ENCODE results near the gene TUBGCP6.
"Not testable (repeated sequence)": the region's sequence is repeated elsewhere in the genome, so short reads cannot be mapped to it uniquely, and the experiment has no call there.

The TUBGCP6 gene

DNA sequence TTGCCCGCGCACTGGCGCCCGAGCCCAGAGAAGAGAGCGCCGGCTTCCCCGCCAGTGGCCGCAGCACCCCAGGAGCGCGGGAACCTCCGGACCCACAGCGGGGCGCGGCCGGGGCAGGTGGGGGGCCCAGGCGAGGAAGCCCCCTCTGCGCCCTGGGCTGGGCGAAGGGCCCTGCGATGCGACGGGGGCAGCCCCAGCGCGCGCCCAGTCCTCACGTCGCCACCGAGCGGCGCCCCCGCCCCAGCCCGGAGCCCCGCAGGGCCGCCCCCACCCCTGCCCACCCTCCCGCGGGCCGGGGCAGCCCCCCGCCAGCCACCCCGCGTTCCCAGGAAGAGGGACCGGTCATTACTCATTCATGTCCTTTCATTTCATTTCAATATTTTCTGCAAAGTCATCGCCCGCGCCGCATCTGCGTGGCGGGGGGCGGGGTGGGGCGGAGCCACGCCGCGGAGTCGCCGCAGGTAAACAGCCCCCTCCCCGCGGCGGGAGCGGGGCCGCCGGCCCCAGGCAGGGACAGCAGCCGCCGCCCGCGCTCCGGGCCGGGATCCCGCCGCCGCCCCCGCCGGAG is 75.0 kb downstream of the TUBGCP6 start:
- DNase-seq (ENCODE audit: low read depth), result peak; percentile 32

DNA sequence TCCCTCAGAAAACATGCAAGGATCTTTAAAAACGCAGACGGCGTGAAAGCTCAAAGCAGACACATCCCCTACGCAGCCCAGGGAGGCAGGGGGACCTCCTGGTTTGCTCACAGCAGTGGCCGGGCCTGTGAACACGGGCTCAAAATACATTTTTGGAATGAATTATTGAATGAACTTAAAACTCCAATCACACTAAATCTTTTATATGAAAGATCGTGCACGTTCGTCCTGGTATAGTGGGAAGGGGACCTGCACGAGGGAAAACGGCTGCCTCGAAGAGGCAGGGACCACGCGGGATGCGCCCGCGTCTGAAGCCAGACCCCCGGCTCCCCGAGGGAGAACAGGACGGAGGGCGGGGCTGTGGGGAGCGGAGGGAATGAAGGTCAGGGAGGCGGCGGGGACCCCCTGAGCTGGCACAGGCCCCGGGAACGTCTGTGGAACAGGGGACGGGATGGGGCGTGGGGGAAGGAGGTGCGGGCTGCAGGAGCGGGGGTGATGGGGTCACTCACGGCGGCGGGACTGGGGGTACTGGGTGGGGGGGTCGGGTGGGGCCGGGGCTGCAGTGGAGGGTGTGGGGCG is 75.6 kb downstream of the TUBGCP6 start:
- no peak for DNase-seq (ENCODE audit: low read depth)

DNA sequence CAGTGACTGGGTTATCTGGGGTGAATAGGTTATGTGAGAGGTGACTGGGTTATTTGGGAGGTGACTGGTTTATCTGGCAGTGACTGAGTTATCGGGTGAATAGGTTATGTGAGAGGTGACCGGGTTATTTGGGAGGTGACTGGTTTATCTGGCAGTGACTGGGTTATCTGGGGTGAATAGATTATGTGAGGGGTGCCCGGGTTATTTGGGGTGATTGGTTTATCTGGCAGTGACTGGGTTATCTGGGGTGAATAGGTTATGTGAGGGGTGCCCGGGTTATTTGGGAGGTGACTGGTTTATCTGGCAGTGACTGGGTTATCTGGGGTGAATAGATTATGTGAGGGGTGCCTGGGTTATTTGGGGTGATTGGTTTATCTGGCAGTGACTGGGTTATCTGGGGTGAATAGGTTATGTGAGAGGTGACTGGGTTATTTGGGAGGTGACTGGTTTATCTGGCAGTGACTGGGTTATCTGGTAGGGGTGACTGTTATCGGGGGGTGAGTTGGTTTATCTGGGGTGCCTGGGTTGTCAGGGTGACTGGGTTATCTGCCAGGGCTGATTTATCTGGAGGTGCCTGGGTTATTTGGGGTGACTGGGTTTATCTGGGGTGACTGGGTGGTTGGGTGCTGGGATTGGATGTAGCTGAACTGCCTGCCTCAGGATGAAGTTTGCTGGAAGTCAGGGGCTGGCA is 76.2 kb downstream of the TUBGCP6 start:
- DNase-seq (ENCODE audit: low read depth), result not testable (repeated sequence)

DNA sequence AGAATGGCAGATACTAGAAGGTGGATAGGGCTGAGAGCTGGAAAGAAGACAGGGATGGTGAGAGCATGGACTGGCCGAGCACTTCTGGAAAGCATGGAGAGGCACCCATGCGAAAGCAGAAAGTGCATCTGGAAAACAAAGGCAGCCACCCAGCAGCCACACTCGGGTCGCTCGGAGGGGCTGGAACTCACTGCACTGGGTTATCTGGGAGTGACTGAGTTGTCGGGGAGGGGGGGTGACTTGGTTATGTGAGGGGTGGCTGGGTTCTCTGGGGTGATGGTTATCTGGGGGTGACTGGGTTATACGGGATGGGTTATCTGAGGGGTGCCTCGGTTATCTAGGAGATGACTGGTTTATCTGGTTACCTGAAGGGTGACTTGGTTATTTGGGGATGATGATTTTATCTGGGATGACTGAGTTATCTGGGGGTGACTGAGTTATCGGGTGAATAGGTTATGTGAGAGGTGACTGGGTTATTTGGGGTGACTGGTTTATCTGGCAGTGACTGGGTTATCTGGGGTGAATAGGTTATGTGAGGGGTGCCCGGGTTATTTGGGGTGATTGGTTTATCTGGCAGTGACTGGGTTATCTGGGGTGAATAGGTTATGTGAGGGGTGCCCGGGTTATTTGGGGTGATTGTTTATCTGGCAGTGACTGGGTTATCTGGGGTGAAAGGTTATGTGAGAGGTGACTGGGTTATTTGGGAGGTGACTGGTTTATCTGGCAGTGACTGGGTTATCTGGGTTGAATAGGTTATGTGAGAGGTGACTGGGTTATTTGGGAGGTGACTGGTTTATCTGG is 76.9 kb downstream of the TUBGCP6 start:
- DNase-seq (ENCODE audit: low read depth), result no peak

All from stimulated activated CD8-positive, alpha-beta memory T cell treated with anti-CD3 and anti-CD28 coated beads, Interleukin-4, amount 100 ng/mL, for 24 hours (primary cell).